ENCODE measurements around the gene TMEM170A.

Gene TMEM170A

GRCh38 chr16:75401691-75402090, 62.8 kb downstream of the TMEM170A start:
- TF ChIP-seq, protein P1, sequence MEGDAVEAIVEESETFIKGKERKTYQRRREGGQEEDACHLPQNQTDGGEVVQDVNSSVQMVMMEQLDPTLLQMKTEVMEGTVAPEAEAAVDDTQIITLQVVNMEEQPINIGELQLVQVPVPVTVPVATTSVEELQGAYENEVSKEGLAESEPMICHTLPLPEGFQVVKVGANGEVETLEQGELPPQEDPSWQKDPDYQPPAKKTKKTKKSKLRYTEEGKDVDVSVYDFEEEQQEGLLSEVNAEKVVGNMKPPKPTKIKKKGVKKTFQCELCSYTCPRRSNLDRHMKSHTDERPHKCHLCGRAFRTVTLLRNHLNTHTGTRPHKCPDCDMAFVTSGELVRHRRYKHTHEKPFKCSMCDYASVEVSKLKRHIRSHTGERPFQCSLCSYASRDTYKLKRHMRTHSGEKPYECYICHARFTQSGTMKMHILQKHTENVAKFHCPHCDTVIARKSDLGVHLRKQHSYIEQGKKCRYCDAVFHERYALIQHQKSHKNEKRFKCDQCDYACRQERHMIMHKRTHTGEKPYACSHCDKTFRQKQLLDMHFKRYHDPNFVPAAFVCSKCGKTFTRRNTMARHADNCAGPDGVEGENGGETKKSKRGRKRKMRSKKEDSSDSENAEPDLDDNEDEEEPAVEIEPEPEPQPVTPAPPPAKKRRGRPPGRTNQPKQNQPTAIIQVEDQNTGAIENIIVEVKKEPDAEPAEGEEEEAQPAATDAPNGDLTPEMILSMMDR (IDR thresholded peaks at IDR 0.05; ENCODE audit: extremely low read depth, insufficient read depth, missing control alignments), result no peak
- DNase-seq (ENCODE audit: low spot score), result no peak
- in situ Hi-C loops (cut with MboI; ENCODE audit: low pct_unique_long_range_greater_than_20kb, low sequenced_read_pairs, unreplicated experiment), result no loop called here

- in situ Hi-C loops (cut with MboI; ENCODE audit: low pct_unique_long_range_greater_than_20kb, low sequenced_read_pairs, unreplicated experiment), result no loop called here
- no peak for DNase-seq (ENCODE audit: low spot score)
- TF ChIP-seq, protein P1 (IDR thresholded peaks at IDR 0.05; ENCODE audit: extremely low read depth, insufficient read depth, missing control alignments), result no peak
Measured at GRCh38 chr16:75398333-75398732, 66.2 kb downstream of the TMEM170A start.

DNA sequence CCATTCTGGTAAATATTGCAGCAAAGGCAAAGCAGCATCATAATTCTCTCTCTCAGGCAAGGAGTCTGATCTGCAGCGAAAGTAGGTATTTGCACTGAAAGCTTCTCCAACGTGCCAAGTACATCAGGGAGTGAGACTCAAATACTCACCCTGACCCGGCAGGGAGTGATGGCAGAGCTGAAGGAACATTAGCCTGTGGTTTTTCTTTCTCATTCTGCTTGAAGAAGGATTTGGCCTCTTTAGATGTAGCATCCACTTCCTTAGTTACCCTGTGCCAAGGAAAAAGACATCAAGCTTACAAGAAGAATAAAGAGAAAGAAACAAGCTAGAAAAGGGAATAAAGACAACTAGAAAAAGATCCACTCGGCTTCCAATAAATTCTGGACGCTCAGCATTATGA, 69.5 kb downstream of the TMEM170A start:
- TF ChIP-seq, protein P1 (IDR thresholded peaks at IDR 0.05; ENCODE audit: extremely low read depth, insufficient read depth, missing control alignments), result no peak
- DNase-seq (ENCODE audit: low spot score), result no peak
- in situ Hi-C loops (cut with MboI; ENCODE audit: low pct_unique_long_range_greater_than_20kb, low sequenced_read_pairs, unreplicated experiment), result no loop called here

Measured in GM13977 (cell line).